Neutrophil (primary cell): ENCODE data around the gene PEAK1.

Experiments used
- H3K27ac ChIP-seq: fragments of 200-600 bp; sonication (generic); 2 replicates; pipeline ENCODE4 v1.5.1; 2016; ENCODE audit warnings: mild to moderate bottlenecking, moderate library complexity
- H3K27me3 ChIP-seq: fragments of 200-600 bp; sonication (generic); 2 replicates; pipeline ENCODE4 v1.6.0; 2016; ENCODE audit warnings: mild to moderate bottlenecking
- H3K36me3 ChIP-seq: fragments of 200-600 bp; sonication (generic); 2 replicates; pipeline ENCODE4 v1.5.1; 2017
- H3K4me1 ChIP-seq, 2 experiments: fragments of 200-600 bp in 1 of 2; sonication (generic) in 1 of 2; 1 replicate in 1 of 2; 2 replicates in 1 of 2; pipeline versions ENCODE4 v1.5.1 to v1.6.1; 2013 to 2016; ENCODE audit warnings: low read depth in 1 of 2, low read length in 1 of 2, mild to moderate bottlenecking in 1 of 2, moderate library complexity in 1 of 2; ENCODE audit not compliant: control insufficient read depth in 1 of 2, insufficient read depth in 1 of 2
- H3K4me3 ChIP-seq, 2 experiments: fragments of 200-600 bp in 1 of 2; sonication (generic) in 1 of 2; 1 replicate in 1 of 2; 2 replicates in 1 of 2; pipeline ENCODE4 v1.5.1; 2013 to 2016; ENCODE audit warnings: low read depth in 1 of 2, low read length in 1 of 2, mild to moderate bottlenecking in 1 of 2, moderate library complexity in 1 of 2
- H3K9me3 ChIP-seq: fragments of 200-600 bp; sonication (generic); 2 replicates; pipeline ENCODE4 v1.5.1; 2016
- TF ChIP-seq, protein P1 (sequence below): fragments of 200-600 bp; sonication (generic); IDR thresholded peaks from 2 replicates; pipeline ENCODE4 v1.5.1; 2016; ENCODE audit warnings: antibody characterized with exemption

The PEAK1 gene

DNA sequence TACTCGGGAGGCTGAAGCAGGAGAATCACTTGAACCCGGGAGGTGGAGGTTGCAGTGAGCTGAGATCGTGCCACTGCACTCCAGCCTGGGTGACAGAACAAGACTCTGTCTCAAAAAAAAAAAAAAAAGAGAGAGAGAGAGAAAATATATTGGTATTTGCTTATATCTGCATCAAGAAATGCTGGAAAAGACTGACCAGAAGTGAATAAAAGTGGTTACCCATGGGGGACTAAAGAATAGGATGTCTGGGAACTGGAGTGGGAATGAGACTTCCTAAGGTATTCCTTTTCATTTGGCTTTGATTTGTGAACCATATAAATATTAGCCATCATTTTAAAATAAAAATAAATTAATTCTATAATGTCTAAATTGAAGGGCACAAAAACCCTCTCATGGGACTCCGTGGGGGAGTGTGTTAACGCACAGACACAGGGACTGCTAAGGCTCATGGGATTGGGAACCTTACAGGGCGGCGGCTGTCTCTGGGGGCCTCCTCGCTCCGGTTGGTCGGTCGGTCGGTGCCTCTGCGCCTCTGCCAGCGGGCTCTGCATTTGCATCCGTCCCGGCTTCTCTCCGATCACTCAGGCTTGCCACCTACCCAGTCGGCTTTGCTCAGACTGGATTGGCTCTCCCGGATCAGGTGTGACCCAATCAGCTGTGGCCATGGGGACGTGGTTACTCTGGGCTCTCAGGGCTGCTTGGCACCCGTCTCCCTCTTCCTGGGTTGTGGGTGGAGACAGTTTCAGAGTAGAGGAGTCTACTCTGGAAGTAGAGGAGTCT, 336.3 kb downstream of the PEAK1 start:
- peaks cover 38 to 51% of the 10 kb centered on the region in 2 experiments for H3K4me1 ChIP-seq
- no peaks in the 10 kb centered on the region for H3K36me3 ChIP-seq
- TF ChIP-seq, protein P1, sequence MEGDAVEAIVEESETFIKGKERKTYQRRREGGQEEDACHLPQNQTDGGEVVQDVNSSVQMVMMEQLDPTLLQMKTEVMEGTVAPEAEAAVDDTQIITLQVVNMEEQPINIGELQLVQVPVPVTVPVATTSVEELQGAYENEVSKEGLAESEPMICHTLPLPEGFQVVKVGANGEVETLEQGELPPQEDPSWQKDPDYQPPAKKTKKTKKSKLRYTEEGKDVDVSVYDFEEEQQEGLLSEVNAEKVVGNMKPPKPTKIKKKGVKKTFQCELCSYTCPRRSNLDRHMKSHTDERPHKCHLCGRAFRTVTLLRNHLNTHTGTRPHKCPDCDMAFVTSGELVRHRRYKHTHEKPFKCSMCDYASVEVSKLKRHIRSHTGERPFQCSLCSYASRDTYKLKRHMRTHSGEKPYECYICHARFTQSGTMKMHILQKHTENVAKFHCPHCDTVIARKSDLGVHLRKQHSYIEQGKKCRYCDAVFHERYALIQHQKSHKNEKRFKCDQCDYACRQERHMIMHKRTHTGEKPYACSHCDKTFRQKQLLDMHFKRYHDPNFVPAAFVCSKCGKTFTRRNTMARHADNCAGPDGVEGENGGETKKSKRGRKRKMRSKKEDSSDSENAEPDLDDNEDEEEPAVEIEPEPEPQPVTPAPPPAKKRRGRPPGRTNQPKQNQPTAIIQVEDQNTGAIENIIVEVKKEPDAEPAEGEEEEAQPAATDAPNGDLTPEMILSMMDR, result no peak
- peak overlapping the region; percentile 37 to 48 for H3K4me3 ChIP-seq
- no peaks in the 10 kb centered on the region for H3K9me3 ChIP-seq
- H3K27me3 ChIP-seq, result no peaks in the 10 kb centered on the region
- H3K27ac ChIP-seq, result peak overlapping the region; percentile 42

DNA sequence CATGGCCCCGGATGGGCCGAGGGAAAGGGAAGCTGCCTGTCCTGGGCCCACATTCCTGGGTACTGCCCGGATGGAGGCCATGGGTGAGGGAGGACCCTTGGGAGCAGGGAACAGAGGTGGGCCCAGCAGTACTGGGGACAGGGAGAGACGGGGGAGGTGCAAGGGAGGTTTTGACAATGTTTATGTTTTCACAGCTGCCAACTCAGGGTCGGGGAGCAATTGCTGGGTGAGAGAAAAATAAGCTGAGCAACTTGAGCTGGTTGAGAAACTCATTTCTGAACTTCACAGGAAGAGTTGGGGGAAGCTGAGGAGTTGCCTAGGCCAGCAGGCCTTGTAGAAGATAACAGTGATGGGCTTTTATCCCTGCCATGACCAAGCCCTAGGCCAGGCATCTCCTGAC, 337.9 kb downstream of the PEAK1 start:
- H3K4me1 ChIP-seq, result peaks cover 45 to 57% of the 10 kb centered on the region in 2 experiments
- TF ChIP-seq, protein P1, result no peak
- peak overlapping the region; percentile 62 for H3K27ac ChIP-seq
- no peaks in the 10 kb centered on the region for H3K27me3 ChIP-seq
- H3K36me3 ChIP-seq, result no peaks in the 10 kb centered on the region
- no peaks in the 10 kb centered on the region for H3K9me3 ChIP-seq
- no peak overlapping the region for H3K4me3 ChIP-seq

DNA sequence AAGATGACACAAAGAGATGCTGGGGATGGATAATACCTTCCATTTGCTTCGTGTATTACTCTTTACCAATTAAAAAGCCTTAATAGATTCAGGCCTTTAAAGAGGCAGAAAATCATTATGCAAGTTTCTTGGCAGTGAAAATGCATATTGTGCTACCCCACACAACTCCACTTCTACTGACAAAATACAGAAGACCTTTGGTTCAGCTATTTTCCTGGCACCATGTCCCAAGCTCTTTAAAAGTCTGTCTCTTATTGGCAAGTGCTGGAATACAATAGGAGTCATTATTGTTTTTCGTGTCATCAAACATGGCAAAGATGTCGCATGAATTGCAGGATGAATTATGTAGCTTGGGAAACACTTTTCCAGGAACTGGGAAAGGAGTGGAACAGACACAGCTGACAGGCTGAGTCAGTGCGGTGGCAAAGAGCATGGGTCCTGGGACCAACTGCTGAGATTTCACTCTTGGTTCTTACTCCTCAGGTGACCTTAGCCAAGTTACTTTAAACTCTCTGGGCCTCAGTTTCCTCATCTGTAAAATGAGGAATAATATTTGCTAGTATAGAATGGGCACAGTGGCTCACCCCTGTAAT, 343.5 kb downstream of the PEAK1 start:
- H3K4me3 ChIP-seq, result no peak overlapping the region
- peaks cover 18 to 22% of the 10 kb centered on the region in 2 experiments for H3K4me1 ChIP-seq
- no peaks in the 10 kb centered on the region for H3K36me3 ChIP-seq
- H3K27ac ChIP-seq, result no peak overlapping the region
- no peaks in the 10 kb centered on the region for H3K27me3 ChIP-seq
- H3K9me3 ChIP-seq, result no peaks in the 10 kb centered on the region
- TF ChIP-seq, protein P1, result no peak

DNA sequence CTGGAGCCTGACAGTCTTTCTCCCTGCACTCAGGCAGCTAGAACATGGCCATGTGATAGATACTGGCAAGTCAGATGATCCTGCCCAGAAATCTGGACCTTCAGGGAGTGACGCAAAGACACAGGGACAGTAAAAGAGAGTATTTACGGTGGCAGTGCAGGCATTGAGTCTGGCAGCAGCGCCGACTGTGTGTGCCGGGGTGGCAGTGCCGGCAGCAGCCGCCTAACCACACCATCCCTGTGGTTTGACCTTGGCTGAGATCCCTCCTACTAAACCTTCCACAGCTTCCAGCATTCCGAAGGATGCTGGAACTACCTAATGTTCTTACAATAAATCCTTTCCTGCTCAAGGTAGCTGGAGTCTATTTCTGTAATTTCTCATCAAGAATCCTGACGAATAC, 344.4 kb downstream of the PEAK1 start:
- TF ChIP-seq, protein P1, result no peak
- H3K36me3 ChIP-seq, result no peaks in the 10 kb centered on the region
- no peaks in the 10 kb centered on the region for H3K9me3 ChIP-seq
- no peak overlapping the region for H3K27ac ChIP-seq
- H3K27me3 ChIP-seq, result no peaks in the 10 kb centered on the region
- H3K4me1 ChIP-seq, result peaks cover 18 to 27% of the 10 kb centered on the region in 2 experiments
- H3K4me3 ChIP-seq, result no peak overlapping the region

DNA sequence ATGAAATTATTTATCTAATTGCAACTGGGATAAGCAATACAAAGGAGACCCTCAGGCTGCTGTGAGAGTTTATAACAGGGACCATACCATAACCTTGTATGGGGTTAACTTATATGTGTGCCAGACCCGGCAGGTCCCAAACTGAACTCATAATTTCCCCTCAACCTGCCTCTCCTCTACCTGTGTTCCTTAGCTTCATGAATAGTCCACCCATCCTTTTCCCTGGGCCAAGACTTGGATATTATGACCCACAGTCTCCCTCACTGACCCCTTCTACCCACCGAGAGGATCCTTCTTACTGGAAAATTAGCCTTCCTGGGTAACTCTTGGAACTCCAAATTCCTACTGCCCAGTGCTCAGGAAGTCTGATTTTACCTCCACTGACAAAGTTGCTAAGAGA, 345.6 kb downstream of the PEAK1 start:
- H3K4me1 ChIP-seq, result peaks cover 21 to 32% of the 10 kb centered on the region in 2 experiments
- no peak overlapping the region for H3K27ac ChIP-seq
- TF ChIP-seq, protein P1, result no peak
- no peaks in the 10 kb centered on the region for H3K36me3 ChIP-seq
- no peaks in the 10 kb centered on the region for H3K9me3 ChIP-seq
- H3K27me3 ChIP-seq, result peaks cover 10% of the 10 kb centered on the region
- no peak overlapping the region for H3K4me3 ChIP-seq
